Epithelial cell of esophagus (primary cell): Measurements from ENCODE around the gene TIE1.

ENCODE experiments used
- DNase-seq: peaks from one replicate; pipeline ENCODE4 v3.0.0; 2010; ENCODE audit warnings: low read depth
- H3K4me3 ChIP-seq: 2 replicates; pipeline ENCODE4 v1.5.1; 2011; ENCODE audit warnings: mild to moderate bottlenecking, low read length, control low read depth
- TF ChIP-seq, protein P1 (sequence below): IDR thresholded peaks from 2 replicates; pipeline ENCODE4 v1.5.1; 2011; ENCODE audit warnings: low read depth, mild to moderate bottlenecking, low read length, control low read depth, inconsistent platforms; ENCODE audit not compliant: insufficient read depth; ENCODE audit errors: missing control alignments

The TIE1 gene

DNA sequence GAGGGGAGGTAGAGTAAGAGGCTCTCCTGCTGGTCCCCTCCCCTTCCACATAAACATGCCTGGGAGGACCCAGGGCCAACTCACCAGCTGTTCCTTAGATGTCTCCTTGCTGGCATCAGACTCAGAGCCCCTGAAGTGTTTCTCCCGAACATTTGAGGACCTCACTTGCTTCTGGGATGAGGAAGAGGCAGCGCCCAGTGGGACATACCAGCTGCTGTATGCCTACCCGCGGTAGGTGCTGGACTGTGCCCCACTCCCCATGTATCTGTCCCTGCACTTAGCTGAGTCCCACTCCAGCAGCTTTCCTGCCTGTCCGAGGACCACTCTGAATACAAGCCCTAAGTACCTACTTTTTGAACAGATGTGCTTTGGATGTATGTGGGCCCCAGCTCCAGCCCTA lies 37.2 kb downstream of the TIE1 start:
- TF ChIP-seq, protein P1, sequence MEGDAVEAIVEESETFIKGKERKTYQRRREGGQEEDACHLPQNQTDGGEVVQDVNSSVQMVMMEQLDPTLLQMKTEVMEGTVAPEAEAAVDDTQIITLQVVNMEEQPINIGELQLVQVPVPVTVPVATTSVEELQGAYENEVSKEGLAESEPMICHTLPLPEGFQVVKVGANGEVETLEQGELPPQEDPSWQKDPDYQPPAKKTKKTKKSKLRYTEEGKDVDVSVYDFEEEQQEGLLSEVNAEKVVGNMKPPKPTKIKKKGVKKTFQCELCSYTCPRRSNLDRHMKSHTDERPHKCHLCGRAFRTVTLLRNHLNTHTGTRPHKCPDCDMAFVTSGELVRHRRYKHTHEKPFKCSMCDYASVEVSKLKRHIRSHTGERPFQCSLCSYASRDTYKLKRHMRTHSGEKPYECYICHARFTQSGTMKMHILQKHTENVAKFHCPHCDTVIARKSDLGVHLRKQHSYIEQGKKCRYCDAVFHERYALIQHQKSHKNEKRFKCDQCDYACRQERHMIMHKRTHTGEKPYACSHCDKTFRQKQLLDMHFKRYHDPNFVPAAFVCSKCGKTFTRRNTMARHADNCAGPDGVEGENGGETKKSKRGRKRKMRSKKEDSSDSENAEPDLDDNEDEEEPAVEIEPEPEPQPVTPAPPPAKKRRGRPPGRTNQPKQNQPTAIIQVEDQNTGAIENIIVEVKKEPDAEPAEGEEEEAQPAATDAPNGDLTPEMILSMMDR, result no peak
- H3K4me3 ChIP-seq, result no peak overlapping the region
- no peak for DNase-seq

DNA sequence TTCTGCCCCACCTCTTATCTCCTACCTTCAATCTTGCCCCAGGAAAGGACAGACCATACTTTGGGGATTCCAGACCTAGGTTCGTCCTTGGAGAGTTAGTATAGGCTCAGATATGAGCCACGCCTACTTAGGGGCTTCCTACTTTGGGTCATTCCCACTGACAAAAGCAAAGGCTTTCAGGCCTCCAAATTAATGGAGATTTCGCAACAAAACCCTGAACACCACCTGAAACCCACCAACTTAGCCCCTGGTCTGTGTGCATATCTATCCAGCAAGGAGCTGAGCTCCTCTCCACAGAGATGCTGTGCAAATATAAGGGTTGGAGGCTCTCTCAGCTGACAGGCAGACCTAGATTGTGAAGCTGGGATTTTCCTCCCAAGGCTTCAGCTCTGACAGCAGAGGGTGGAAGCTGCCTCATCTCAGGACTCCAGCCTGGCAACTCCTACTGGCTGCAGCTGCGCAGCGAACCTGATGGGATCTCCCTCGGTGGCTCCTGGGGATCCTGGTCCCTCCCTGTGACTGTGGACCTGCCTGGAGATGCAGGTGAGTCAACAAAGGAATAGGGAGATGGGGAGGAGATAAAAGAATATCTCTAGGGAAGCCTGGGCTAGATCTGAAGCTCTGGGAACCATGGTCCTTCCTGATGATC lies 38.9 kb downstream of the TIE1 start:
- DNase-seq, result no peak
- H3K4me3 ChIP-seq, result no peak overlapping the region
- TF ChIP-seq, protein P1, result no peak

DNA sequence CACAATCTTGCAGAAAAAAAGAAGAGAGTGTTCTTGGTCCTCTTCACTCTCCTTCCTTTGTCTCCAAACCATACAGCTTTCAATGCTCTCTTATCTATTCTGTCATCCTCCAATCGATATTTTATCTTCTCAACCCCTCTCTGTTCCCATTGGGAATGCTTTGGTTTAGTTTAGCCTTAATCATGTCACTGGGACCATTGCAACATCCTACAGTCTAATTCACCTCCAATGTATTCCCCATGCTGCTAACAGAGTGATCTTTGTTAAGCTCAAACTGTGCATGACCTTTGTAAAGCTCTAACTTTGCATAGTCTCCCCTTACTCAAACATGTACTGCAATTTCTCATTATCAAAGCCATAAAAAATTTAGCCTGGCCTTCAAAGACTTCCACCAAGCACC lies 39.8 kb downstream of the TIE1 start:
- H3K4me3 ChIP-seq, result no peak overlapping the region
- TF ChIP-seq, protein P1, result no peak
- DNase-seq, result no peak

DNA sequence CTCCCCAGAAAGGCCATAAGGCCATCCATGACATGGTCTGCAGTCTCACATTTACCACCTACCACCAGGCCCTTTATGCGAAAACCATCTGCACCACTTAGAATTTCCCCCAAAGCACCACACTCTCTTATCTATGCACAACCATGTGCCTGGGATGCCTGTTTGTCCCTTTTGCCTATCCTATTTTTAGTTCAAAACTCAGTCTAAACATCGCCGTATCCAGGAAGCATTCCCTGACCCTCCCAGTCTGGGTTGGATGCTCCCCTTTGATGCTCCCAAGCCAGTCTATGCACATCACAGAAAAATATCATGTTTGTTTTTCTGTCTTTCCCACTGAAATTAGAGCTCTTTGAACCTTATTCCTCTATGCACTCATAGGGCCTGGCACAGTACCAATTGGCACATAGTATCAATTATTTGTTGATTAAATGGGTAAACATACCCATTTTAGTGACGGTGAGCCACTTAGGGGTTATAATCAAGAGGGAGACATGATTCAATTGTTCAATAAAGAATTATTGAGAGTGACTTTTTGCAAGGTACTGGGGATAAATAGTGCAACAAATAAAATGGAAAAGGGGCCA lies 43.6 kb downstream of the TIE1 start:
- no peak for DNase-seq
- TF ChIP-seq, protein P1, result no peak
- no peak overlapping the region for H3K4me3 ChIP-seq

DNA sequence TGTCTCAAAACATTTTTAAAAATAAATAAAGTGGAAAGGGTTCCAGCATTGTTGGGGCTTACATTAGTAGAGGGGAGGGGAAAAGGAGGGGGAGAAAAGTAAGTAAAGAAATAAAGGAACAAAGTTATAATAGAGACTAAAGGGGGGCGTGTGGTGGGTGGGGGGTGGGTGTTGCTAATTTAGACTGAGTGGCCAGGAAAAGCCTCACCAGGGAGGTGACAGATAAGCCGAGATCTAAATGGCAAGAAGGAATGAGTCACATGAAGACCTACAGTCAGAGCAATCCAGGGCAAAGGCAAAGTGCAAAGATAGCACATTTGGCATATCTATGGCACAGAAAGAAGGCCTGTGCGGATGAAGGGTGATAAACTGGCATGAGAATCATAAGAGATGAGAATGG lies 44.3 kb downstream of the TIE1 start:
- TF ChIP-seq, protein P1, result no peak
- no peak overlapping the region for H3K4me3 ChIP-seq
- peak; percentile 24 for DNase-seq

DNA sequence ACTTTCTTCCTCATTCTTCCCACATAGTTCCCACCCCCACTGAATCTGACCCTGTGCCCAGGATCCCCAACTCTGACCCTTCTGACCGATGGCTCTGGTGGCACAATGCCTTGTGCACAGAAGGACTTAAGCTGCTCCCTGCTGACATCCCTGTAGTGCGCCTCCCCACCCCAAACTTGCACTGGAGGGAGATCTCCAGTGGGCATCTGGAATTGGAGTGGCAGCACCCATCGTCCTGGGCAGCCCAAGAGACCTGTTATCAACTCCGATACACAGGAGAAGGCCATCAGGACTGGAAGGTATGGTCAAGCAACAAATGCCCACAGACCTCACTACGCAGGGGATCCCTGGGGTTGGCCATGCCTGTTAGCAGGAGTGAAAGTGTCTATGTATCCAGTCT lies 45.9 kb downstream of the TIE1 start:
- no peak overlapping the region for H3K4me3 ChIP-seq
- no peak for DNase-seq
- TF ChIP-seq, protein P1, result no peak

DNA sequence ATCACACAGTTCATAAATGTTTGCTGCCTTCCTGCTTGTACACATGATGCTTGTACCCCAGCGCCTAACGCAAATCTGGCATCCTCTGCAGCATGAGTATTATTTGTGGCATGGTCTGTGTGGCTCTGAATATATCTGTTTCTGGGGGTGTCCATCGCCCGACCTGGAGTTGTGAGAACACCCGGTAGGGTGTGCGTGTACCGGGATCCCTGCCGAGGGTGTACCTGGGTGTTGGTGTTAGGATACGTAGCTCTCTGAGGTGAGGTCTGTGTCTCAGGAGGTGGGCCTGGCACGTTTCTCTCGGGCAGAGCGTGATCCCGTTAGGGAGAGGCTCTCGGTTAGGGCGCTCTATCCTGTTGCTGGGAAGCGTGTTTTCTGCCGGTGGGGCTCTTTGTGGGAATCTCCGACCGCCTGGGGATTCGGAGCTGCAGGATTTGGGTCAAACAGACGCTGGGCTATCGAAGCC lies 47.6 kb downstream of the TIE1 start:
- H3K4me3 ChIP-seq, result peak overlapping the region; percentile 47
- TF ChIP-seq, protein P1, result no peak

More for the DNA sequence above, 47.6 kb downstream of the TIE1 start:
- DNase-seq, result peak; percentile 38
